GF-D8 (cell line): ENCODE measurements around the gene LAMA5.

ENCODE experiments used
- DNase-seq: peaks from one replicate; lab custom pipeline; 2025; lab: John Stamatoyannopoulos, UW

Gene LAMA5

DNA sequence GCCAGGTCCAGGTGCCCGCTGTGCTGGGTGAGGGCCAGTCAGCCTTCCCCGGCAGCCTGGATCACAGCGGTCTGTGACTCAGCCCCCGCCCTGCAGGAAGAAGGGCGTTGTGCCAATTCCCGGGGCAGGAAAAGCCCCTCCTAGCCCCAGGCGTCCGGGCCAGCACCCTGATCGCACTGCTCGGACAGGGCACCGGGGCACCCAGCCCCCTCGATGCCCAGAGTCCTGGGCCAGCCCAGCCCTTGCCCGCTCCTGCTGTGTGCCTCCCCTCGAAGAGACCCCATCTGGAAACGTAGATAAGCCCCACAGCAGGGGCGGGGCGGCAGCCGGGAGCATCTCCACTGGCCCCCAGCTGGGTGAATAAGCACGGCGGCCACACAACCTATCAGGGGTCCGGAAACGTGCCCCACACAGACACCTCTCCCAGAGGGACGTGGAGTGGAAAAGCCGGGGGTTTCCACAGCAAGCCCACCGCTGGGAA lies 9.9 kb downstream of the LAMA5 start:
- DNase-seq = no peak

DNA sequence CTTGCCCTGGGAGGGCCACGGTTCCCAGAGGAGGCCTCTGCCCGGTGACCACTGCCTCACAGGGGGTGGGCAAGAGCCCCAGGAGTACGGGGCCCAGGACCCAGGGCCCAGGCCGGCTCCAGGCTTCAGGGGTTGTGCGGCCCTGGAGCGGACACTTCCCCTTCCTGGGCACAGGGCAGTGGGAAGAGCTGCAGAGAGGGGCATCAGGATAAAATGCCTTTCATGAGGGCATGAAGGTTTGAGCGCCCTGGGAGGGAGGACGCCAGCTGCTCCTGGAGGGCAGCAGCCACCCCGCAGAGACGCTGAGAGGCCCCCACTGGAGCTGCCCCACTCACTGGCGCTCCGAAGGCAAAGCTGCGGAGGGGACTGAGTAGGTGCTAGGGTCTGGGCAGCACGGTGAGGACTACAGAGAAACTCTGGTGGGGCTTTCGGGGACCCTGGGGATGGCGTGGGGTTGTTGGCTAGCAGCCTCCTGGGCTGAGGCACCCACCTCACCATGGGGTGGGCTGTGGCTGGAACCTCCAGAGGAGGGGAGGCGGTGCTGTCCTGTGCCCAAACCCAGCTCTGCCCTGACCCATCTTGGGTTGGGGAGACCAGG lies 10.4 kb downstream of the LAMA5 start:
- no peak for DNase-seq

DNA sequence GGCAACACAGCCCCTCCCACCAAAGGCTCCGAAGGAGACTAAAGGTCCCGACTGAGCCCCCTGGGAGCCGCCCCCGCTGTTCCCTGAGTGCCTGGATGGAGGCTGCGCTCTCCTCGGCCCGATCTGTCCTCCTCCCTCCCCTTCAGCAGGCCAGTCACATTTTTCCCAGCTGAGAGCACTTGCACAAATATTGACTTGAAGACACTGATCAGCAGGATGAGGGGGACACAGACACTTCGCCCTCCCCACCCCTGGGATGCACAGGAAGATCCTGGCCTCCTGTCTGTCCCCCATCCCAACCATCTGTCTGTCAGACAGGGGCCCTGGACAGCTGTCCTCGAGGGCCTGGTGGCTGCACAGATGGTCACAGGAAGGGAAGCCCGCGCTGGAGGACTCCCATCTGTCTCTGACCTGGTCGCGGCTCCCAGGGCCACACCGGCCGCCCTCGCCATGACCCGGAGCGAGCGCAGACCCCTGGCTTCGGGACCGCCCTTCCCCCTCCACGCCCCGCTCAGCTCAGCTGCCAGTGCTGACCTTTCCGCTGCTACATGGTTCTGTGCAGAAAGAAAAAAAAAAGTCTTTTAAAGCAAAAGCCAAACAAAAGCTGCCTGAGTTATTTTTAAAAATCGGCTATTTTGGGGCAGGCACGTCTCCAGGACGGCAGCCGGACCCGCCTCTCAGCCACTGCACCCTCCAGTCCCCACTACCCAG lies 11.1 kb downstream of the LAMA5 start:
- no peak for DNase-seq

DNA sequence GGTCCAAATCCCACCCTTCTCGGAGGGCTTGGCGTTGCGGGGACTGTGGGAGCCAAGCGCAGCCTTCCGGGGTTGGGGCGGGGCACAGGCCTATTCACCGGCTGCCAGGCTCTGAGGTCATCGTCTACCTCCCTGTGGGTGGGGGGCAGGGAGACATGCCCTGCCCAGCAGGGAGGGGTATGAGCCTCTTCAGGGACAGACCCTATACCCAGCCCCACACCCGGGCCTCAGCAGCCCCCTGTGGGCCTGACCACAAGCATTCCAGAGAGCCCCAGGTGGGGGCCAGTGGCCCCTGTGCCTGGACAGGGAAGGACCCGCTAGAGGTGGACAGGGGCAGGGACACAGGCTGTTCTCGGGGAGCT lies 11.6 kb downstream of the LAMA5 start:
- DNase-seq = no peak

DNA sequence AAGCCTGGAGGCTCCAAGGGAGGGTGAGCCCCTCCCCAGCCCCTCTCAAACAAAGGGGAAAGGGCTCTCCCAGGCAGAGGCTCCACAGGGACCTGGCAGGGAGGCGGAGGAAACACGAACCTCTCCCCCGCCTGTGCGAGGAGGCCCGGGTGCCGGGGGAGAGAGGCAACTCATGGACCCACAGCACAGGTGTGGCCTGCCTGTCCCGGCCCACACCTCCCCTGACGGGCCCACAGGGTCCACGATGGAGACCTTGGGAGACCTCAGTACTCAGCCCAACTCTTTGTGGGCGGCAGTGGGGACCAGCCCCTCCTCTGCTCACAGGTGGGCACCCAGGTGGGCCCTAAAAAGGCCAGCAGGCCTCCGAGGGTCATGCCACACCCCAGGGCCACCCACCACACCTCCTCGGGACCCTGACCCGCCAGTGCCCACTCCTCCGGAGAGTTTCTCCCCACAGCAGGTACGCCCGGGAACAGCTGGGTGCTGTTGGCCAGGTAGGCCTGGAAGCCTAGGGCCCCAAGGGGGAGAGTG lies 12.2 kb downstream of the LAMA5 start:
- no peak for DNase-seq

DNA sequence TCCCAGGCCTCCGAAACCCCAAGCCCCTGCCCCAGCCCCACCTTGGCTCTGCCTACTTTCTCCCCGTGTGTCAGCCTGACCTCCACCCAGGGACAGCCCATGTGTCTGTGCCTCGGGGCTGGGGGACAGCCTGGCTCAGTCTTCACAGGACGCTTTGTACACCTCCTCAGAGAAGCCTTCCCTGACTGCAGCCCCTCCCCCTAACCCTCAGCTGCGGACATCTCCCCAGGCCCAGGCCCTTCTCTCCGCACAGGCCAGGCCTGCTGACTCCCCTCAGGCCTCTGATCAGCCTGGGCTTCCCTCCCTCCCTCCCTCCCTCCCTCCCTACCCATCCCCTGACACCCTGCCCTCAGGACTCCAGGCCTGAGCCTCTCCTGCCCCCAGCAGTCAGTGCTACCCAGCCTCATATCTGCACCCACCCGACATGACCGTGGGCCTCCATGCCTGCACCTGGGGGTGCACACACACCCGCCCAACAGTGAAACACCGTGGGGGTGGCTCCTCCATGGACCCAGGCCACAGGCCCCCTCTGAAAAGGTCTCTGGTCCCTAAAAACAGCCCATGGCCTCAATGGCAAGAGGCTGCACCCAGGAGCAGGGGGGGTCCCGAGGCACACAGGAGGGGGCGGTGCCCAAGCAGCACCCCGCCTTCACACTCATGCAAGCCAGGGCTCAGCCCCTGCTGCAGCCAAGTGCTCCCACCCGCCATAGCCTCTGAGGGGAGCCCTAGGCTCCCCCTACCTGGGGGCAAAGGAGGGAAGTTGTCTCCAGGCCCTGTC lies 12.9 kb downstream of the LAMA5 start:
- DNase-seq = no peak

DNA sequence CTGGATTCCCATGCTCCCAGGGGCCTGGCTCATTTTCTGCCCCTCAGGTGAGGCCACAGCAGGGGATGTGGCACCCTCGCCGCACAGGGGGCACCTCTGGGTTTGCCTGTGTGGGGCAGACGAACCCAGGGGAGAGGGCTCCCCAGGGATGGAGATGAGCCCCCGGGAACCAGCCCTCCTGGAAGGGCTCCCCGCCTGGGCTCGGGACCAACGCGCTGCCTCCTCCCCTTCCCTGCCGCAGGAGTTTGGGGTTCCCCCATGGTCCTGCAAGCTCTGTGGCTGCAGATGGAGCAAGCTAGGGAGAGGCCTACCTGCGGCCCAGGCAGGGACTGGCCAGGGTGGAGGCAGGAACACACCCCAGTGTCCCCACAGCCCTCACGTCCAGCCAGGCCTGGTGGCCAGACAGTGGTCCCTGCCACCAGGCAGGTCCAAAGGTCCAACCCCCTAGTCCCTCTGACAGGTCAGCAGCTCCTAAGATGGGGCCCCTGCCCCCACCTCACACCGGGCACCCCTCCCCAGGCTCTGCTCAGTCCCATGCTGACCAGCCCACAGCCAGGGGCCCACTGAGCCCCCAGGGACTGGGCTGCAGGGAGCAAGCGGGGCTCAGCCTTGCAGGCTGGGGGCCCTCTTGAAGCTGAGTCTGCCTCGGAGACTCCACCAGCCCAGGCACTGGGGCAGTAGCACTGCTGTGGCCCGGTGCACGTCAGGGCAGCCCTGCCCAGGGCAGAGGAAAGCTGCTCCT lies 13.7 kb downstream of the LAMA5 start:
- DNase-seq = no peak

DNA sequence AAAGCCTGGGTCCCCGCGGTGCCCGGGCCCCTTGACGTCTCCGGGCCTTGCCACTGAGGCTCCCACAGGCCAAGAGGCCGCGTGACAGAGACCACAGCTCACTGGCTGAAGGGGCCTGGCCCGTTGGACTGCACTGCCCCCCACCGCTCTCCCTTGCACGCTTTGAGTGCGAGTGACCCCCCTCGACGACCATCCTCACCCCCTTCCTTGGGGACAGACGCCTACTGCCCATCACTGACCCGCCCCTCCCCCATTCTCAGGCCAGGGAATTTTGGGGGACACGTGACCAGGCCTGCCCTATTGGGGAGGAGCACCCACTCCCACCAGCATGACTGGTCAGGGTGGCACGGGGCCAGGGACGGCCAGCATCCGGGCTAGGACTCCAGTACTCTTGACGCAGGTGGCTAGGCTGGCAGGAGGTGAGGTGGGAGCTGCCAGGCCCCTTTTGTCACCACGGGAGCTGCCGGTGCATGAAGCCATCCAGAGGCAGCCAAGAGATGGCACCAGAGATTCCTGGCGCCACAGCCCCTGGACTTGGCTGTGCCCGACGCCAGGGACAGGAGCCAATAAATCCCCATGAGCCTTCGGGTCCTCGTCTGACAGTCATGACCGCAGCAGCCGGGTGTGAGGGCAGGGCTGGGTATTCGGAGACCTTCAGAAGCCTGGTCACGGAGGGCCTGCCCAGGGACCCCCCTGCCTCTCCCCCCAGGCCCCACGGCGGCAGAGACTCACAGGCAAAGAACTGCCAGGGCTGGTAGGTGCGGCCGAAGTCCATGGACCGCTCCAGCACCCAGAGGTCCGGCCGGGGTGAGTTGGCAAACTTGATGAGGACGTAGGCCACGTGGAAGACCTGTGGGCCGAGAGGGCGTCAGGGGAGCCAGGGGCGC lies 14.5 kb downstream of the LAMA5 start:
- DNase-seq = no peak

DNA sequence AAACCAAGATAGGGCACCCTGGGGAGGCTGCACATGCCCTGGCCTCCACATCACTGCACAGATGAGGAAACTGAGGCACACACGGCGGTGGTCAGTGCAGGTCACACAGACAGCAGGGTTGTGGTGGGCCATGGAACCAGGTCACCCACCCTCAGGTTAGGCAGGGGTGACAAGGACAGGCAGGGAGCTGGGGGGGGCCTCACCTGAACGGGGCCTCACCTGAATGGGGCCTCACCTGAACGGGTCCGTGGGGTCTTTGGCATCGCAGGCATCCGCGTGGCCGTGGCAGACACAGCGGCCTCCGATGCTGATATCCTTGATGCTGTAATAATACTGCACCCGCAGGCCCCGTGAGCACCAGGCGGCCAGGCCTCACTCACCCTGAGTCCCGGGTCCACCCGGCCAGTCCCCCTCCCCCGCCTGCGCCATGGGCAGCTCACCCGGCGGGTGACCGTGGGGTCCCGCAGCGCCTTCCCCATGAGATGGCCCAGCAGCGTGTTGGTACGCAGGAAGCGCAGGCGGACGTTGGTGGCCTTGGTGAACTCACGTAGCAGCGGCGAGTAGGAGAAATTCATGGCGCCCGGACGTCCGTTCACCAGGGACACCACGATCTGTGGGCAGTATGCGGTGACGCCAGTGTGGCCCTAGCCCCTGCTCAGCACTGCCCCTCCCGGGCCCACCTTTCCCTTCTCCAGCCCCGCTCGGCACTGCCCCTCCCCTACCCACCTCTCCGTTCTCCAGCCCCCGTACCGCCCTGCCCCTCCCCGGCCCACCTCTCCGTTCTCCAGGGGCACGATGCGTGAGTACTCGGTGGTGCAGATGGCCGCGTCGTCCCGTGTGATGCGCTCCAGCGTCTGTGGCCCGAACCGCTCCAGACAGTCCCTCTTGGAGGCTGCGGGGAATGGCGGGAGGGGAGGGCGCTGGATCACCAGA lies 15.4 kb downstream of the LAMA5 start:
- no peak for DNase-seq

DNA sequence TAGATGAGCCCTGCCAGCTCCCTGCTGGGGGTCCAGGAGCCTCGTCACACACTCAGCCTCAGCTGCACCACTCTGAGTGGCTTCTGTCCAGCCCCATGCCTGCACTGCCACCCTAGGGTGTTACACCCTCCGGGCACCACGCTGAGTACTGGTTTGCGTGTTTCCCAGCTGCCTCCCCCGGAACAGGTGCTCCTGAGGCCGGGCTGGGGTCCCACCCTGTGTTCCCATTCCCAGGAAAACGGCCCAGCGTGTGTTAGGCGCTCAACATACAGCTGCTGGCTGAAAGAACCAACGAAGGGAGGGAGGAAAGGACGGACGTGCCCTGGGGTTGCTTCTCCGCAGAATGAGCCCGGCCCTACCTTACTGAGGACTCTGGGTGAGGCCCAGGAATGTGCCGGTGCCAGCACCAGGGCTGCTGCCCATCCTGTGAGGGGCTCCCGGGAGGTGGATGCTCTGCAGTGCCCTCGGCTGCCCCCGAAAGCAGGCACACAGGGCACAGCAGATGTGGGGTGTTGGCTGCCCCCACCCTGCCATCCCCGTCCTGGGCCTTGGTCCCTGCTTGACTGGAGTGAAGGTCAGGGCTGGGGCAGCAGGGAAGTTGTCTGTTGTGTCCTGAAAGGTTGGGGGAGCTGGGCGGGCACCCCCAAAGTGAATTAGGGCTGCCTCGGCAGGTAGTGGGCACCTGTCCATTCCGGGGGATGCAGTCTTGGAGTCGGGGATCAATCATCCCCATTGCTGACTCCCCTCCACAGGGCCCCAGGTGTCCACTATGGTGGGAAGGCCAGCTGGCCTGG lies 16.3 kb downstream of the LAMA5 start:
- no peak for DNase-seq

DNA sequence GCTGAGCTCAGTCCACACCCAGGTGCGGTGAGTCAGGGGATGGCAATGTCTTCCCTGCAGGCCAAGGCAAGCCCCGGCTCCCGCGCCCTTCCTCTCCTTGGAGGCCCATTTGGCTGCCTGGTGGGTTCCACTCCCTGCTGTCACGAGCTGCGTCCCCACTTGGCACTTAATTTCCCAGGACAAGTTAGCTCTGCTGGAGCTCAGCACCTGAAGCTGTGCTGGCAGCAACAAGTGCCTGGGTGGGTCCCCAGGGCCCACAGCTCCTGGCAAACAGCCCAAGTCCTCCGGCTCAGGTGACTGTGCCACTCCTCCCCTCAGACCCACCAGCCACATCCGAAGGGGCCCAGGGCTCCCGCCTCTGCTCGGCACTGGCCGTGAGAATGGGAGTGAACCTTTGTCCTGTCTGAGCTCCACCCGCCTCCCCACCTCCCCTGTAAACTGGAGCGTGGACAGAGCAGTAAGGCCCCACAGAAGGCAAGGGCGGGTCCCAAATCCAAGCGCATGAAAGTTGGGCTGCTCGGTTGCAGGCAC lies 16.9 kb downstream of the LAMA5 start:
- no peak for DNase-seq

DNA sequence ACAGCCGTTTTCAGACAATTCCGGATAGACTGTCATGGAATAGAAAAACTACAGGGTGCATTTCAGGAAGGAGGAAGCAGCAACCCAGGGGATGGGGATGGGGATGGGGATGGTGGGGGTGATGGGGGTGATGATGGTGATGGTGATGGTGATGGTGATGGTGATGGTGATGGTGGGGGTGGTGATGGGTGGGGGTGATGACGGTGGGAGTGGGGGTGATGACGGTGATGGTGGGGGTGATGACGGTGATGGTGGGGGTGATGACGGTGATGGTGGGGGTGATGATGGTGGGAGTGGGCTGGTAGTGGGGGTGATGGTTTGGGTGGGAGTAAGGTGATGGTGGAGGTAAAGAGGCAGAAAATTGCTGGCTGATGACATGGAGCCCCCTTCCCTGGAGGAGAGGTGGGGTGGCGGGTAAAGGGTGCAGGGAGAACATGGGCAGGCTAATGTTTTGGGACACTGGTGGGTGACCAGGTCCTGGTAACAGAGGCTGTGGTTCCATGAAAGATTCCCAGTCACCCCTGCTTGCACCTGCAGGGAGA lies 17.5 kb downstream of the LAMA5 start:
- no peak for DNase-seq

DNA sequence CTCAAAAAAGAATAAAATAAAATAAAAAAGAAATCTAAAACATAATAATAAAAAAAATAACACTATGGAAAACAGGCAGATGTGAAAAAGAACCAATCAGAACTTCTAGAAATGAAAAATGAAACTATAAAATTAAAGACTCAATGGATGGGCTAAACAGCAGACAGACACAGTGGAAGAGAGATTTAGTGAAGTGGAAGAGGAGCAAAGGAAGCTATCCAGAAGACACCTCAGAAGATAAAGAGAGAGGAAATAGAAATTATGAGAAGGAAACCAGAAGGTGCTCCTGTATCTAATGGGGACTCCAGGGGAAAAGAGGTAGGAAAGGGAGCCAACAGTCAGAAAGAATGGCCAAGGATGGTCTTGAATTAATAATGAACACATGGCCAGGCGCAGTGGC lies 18.5 kb downstream of the LAMA5 start:
- DNase-seq = no peak

DNA sequence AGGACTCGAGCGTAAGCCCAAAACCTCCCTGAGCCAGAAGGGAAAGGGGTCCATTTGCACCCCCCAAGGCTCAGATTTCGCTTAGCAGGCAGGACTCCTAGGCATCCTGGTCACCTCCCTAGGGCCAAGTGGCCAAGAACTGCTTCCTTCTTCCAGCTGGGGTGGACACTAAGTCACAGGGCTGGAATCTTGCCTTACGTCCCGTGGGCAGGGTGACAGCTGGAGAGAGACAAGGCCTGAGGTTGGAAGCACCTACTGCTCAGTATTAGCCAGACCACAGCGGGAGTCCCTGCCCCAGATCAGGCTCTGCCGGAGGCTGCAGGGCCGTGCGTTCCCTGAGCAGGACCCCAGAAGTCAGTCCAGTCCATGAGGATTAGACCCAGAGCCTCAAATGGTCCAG lies 19.7 kb downstream of the LAMA5 start:
- DNase-seq = no peak

DNA sequence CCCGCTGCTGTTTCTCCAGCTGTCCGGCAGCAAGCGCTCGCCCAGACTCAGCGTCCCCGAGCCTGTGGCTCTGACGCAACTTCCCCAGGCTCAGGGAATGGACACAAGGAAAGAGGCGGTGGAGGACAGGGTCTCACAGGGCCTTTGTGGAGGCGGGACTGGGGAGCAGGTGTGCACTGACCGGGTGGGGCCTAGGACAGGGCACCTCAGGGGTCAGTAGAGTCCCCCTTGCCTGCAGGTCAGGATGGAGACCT lies 20.0 kb downstream of the LAMA5 start:
- no peak for DNase-seq

DNA sequence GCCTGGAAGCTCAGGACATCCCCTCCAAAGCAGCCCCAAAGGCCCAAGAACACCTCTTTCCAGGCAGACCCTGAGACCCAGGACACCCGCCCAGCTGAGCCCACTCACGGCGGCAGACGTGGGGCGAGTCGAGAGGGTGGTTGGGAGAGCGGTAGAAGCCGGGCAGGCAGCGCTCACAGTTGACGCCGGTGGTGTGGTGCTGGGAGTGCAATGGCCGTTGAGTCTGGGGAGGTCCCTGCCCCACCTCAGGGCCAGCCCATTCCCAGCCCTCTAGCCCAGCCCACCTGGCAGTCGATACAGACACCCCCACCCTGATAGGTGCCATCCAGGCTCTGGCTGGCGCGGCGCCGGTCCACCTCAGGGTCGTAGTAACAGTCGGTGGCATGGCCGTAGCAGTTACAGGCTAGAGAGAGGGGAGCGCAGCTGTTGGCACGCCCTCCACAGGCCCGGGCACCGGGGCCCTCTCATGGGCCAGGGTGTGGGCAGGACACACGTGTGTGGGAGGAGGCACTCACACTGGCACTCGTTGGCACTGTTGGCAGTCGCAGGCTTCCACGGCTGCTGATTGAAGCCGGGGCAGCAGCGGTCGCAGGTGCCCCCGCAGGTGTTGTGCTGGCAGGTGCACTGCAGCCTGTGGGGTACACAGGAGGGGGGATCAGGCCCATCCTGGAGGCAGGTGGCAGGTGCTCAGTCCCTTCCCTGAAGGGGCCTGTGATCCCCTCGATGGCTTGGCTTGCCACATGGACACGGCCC lies 20.5 kb downstream of the LAMA5 start:
- DNase-seq = no peak

DNA sequence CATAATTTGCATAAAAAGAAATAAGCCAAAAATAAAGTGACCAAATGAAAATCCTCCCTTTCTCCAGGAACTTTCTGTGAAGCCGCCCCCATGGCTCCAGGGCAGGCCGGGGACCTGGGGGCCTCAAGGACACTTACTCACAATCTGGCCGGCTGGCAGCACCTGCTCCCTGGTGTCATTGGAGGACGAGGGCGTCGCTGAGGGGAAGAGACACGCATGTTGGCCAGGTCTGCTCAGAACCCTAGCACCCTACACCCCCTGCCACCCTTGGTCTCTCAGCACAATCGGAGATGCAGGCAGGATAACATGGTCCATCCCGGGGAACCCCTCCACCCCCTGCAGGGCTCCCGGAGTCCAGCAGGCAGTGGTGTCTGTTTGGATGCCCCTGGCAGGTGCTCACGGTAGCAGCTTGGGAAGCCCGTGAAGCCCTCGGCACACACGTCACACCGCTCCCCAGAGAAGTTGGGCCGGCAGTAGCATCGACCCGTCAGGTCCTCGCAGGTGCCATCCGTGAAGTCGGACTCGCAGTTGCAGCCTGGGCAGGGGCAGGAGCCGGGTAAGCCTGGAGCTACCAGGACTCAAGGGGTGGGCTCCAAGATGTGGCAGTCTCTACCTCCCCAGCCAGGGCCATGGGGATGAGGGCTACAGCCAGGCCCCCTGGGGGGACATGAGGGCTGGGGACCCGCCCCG lies 21.3 kb downstream of the LAMA5 start:
- no peak for DNase-seq

DNA sequence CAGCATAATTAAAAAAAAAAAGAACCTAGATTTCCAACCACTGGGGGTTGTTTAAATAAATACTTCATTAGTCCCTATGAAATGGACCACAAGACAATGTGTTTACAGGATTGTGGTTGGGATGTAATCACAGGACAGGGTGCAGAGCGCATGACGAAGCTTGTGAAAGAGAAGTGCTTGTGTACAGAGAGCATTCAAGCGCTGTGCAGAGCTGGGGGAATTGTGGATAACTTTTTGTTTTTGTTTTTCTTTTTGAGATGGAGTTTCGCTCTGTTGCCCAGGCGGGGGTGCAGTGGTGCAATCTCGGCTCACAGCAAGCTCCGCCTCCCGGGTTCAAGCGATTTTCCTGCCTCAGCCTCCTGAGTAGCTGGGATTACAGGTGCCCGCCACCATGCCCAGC lies 22.3 kb downstream of the LAMA5 start:
- no peak for DNase-seq
